GM12878 (cell line): ENCODE results near the gene CFAP99. TPM values are rescaled to one million over a fixed set of nuclear protein-coding genes. Genes with fewer than 3 reads are reported as not detected.

Experiments
- BACH1 ChIP-seq: fragments of 450-650 bp; IDR thresholded peaks from 2 replicates; pipeline ENCODE4 v1.6.1; 2017; ENCODE audit warnings: mild to moderate bottlenecking, borderline replicate concordance
- STAT1 ChIP-seq: fragments of 450-650 bp; conservative IDR thresholded peaks from 2 replicates; pipeline ENCODE4 v1.6.1; 2014; ENCODE audit warnings: antibody characterized with exemption, mild to moderate bottlenecking
- ZNF24 ChIP-seq: fragments of 450-650 bp; IDR thresholded peaks from 2 replicates; pipeline ENCODE4 v1.6.1; 2017; ENCODE audit warnings: antibody characterized with exemption, mild to moderate bottlenecking
- polyA plus RNA-seq, 11 experiments: library from polyadenylated mRNA; depleted of rRNA in 4 of 11; unstranded in 6 of 11; stranded (reverse) in 5 of 11; fragments of >200 nt; fragmentation: Nextera tagmentation in 4 of 11; fragmentation: Illumina TruSeq in 1 of 11; extraction: Ambion mirVana in 4 of 11; extraction: Trizol in 1 of 11; gene quantifications; 1 replicate in 1 of 11; 2 replicates in 10 of 11; pipeline versions ENCODE4 v1.2.1 to v1.2.3, GENCODE V29; 2011 to 2016; ENCODE audit warnings: inconsistent platforms in 2 of 11, missing spikeins in 2 of 11, low read depth in 1 of 11
- total RNA-seq, 4 experiments: library from RNA; depleted of rRNA in 3 of 4; stranded (reverse); fragments of >200 nt in 3 of 4; fragmentation: Illumina TruSeq in 1 of 4; extraction: Trizol in 1 of 4; gene quantifications; 2 replicates each; pipeline versions ENCODE4 v1.2.1 to v1.2.3, GENCODE V29; 2013 to 2021
- TF ChIP-seq, protein P1 (sequence below): fragments of 150-350 bp; IDR thresholded peaks from 2 replicates; pipeline ENCODE4 v1.6.1; 2016; ENCODE audit warnings: low read depth, low read length
- TF ChIP-seq, protein P2 (sequence below): fragments of 450-650 bp; formaldehyde crosslinking; IDR thresholded peaks from 2 replicates; pipeline ENCODE4 v1.5.0; 2022; ENCODE audit warnings: mild to moderate bottlenecking, missing genetic modification characterization

The CFAP99 gene
- total and polyA plus RNA-seq, 10 of the 15 experiments (the other 5 are each of a cell fraction or from before 2014, with no cell fraction given) = not detected

DNA sequence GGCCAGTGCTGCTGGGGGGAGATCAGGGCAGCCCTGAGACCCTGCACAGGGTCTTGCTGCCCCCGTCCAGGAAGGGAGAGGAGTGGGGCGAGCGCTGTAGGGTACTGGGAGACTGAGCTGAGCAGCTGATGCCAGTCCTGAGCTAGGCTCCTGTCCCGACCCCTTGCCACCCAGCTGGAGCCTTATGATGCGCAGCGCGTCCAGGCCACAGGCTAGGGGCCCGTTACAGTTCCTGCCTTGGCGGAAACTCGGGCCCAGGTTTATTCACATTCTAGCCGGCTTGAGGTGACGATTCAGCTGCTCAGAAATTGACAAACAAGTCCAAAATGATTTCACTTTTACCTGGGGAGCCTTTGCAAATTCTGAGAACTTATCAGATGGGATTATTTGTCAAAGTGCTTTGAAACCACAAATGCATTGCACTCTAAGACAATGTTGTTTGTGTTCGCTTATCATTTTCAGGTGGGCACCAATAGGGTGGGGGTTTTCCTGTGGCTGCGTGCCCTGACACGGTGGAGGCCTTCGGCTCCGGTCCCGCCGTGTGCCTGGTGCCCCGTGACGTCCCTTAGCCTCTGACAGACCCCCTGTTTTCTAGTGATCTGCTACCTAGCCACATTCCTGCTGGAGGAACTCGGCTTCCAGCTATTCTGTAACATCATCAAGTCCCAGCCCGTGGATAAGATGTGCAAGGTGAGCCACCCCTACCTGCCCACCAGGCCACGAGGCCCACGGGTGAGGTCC is 18.9 kb downstream of the CFAP99 start (continued):
- TF ChIP-seq, protein P1, sequence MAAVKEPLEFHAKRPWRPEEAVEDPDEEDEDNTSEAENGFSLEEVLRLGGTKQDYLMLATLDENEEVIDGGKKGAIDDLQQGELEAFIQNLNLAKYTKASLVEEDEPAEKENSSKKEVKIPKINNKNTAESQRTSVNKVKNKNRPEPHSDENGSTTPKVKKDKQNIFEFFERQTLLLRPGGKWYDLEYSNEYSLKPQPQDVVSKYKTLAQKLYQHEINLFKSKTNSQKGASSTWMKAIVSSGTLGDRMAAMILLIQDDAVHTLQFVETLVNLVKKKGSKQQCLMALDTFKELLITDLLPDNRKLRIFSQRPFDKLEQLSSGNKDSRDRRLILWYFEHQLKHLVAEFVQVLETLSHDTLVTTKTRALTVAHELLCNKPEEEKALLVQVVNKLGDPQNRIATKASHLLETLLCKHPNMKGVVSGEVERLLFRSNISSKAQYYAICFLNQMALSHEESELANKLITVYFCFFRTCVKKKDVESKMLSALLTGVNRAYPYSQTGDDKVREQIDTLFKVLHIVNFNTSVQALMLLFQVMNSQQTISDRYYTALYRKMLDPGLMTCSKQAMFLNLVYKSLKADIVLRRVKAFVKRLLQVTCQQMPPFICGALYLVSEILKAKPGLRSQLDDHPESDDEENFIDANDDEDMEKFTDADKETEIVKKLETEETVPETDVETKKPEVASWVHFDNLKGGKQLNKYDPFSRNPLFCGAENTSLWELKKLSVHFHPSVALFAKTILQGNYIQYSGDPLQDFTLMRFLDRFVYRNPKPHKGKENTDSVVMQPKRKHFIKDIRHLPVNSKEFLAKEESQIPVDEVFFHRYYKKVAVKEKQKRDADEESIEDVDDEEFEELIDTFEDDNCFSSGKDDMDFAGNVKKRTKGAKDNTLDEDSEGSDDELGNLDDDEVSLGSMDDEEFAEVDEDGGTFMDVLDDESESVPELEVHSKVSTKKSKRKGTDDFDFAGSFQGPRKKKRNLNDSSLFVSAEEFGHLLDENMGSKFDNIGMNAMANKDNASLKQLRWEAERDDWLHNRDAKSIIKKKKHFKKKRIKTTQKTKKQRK = no peak
- TF ChIP-seq BACH1 (no peak), STAT1 (no peak), ZNF24 (no peak)
- TF ChIP-seq, protein P2, sequence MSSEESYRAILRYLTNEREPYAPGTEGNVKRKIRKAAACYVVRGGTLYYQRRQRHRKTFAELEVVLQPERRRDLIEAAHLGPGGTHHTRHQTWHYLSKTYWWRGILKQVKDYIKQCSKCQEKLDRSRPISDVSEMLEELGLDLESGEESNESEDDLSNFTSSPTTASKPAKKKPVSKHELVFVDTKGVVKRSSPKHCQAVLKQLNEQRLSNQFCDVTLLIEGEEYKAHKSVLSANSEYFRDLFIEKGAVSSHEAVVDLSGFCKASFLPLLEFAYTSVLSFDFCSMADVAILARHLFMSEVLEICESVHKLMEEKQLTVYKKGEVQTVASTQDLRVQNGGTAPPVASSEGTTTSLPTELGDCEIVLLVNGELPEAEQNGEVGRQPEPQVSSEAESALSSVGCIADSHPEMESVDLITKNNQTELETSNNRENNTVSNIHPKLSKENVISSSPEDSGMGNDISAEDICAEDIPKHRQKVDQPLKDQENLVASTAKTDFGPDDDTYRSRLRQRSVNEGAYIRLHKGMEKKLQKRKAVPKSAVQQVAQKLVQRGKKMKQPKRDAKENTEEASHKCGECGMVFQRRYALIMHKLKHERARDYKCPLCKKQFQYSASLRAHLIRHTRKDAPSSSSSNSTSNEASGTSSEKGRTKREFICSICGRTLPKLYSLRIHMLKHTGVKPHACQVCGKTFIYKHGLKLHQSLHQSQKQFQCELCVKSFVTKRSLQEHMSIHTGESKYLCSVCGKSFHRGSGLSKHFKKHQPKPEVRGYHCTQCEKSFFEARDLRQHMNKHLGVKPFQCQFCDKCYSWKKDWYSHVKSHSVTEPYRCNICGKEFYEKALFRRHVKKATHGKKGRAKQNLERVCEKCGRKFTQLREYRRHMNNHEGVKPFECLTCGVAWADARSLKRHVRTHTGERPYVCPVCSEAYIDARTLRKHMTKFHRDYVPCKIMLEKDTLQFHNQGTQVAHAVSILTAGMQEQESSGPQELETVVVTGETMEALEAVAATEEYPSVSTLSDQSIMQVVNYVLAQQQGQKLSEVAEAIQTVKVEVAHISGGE = no peak
